ENCODE measurements around the gene MRGPRF. TPM values are rescaled to one million over a fixed set of nuclear protein-coding genes. Genes with fewer than 3 reads are reported as not detected.
A peak's percentile ranks its signal among the peaks of the same experiment; 100 is the strongest.

Gene MRGPRF
- total RNA-seq, 6 experiments from 2014 or later: 51.4 to 74.9 (median 63.9) TPM

GRCh38 chr11:69051381-69052342 lies 38.6 kb upstream of the MRGPRF start:
- Mint-ChIP-seq H3K27ac (peak overlapping the region; percentile 32; the same call in 1 of the 2 replicates), H3K36me3 (ENCODE audit: low read depth) (no peaks in the 10 kb centered on the region), H3K27me3 (ENCODE audit: insufficient read depth) (peaks cover 4% of the 10 kb centered on the region; the same call in 1 of the 2 replicates), H3K4me1 (ENCODE audit: low read depth) (peaks cover 33% of the 10 kb centered on the region), H3K9me3 (no peaks in the 10 kb centered on the region), H3K4me3 (no peak overlapping the region)
- no peak for TF ChIP-seq CTCF (IDR thresholded peaks at IDR 0.05)
- DNase-seq: no peak

- Mint-ChIP-seq H3K36me3 (ENCODE audit: low read depth) (no peaks in the 10 kb centered on the region), H3K4me3 (no peak overlapping the region), H3K4me1 (ENCODE audit: low read depth) (peaks cover 33% of the 10 kb centered on the region), H3K27me3 (ENCODE audit: insufficient read depth) (peaks cover 4% of the 10 kb centered on the region; the same call in 1 of the 2 replicates), H3K9me3 (no peaks in the 10 kb centered on the region), H3K27ac (no peak overlapping the region)
- no peak for TF ChIP-seq CTCF (IDR thresholded peaks at IDR 0.05)
- DNase-seq: no peak
Observed at GRCh38 chr11:69050592-69051380, 37.7 kb upstream of the MRGPRF start.

- DNase-seq: no peak
- Mint-ChIP-seq H3K9me3 (no peaks in the 10 kb centered on the region), H3K4me3 (peak overlapping the region; percentile 88), H3K27ac (peak overlapping the region; percentile 75), H3K4me1 (ENCODE audit: low read depth) (peaks cover 41% of the 10 kb centered on the region), H3K36me3 (ENCODE audit: low read depth) (no peaks in the 10 kb centered on the region), H3K27me3 (ENCODE audit: insufficient read depth) (peaks cover 4% of the 10 kb centered on the region; the same call in 1 of the 2 replicates)
- TF ChIP-seq CTCF (IDR thresholded peaks at IDR 0.05): no peak
Observed at GRCh38 chr11:69049490-69049867, 36.4 kb upstream of the MRGPRF start.

- H3K27me3 Mint-ChIP-seq (ENCODE audit: insufficient read depth): peaks cover 4% of the 10 kb centered on the region; the same call in 1 of the 2 replicates
- H3K27ac Mint-ChIP-seq: peak within 1 kb of the TSS; percentile 78
- H3K36me3 Mint-ChIP-seq (ENCODE audit: low read depth): no peaks in the 10 kb centered on the region
- TF ChIP-seq CTCF (IDR thresholded peaks at IDR 0.05): 0 out of 2 replicates have a peak, but pooled peaks have one; percentile 18
- H3K4me1 Mint-ChIP-seq (ENCODE audit: low read depth): peaks cover 46% of the 10 kb centered on the region
- peak; percentile 77 for DNase-seq
- peak within 1 kb of the TSS; percentile 88 for H3K4me3 Mint-ChIP-seq
- H3K9me3 Mint-ChIP-seq: no peaks in the 10 kb centered on the region
Observed at GRCh38 chr11:69048694-69049489, 35.8 kb upstream of the MRGPRF start, which contains the start of gene TPCN2. Gene TPCN2 (plus strand): TSS chr11:69048932. CDS start chr11:69048998, 66 bp downstream.

Data from HFFc6 (cell line).